GM21717 (cell line): ENCODE results near the gene CAPN9.
"Not testable (repeated sequence)": the region's sequence is repeated elsewhere in the genome, so short reads cannot be mapped to it uniquely, and the experiment has no call there.

Experiments used
- ATAC-seq: cut with Tn5 transposase; IDR thresholded peaks from one replicate; pipeline ENCODE4 v1.9.1; 2021; ENCODE audit warnings: mild to moderate bottlenecking, moderate library complexity; ENCODE audit not compliant: unreplicated experiment

Gene CAPN9

GRCh38 chr1:230747890-230748800 lies 957 bp downstream of the CAPN9 start:
- no peak for ATAC-seq

- no peak for ATAC-seq
These were observed 2.0 kb downstream of the CAPN9 start for GRCh38 chr1:230749150-230749549.

- no peak for ATAC-seq
These were observed 2.4 kb downstream of the CAPN9 start for GRCh38 chr1:230749635-230750034.

GRCh38 chr1:230750576-230750975 lies 3.4 kb downstream of the CAPN9 start:
- ATAC-seq = no peak

DNA sequence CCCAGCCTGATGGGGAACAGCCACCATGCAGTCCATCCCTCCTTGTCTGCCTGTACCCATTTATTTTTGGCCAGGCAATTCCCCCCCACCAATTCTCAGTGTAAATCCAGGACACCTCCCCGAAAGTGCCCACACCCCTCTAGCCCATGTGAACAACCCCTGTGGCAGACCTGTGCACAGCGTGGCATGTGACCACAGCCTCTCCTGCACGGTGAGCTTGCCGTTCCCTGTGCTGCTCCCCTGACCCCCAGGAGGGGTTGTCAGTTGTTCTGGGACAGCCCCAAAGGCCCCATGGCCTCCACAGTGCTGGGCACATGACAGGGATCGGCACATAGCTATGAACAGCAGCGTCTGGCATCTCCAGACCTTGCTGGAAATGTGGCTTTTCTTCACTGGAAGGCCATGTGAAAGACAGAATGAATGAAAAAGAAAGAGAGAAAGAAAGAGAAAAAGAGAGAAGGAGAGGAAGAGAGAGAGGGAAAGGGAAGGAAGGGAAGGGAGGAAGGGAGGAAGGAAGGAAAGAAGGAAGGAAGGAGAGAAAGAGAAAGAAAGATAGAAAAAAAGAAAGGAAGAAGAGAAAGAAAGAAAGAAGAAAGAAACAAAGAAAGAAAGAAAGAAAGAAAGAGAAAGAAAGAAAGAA lies 3.9 kb downstream of the CAPN9 start:
- no peak for ATAC-seq

DNA sequence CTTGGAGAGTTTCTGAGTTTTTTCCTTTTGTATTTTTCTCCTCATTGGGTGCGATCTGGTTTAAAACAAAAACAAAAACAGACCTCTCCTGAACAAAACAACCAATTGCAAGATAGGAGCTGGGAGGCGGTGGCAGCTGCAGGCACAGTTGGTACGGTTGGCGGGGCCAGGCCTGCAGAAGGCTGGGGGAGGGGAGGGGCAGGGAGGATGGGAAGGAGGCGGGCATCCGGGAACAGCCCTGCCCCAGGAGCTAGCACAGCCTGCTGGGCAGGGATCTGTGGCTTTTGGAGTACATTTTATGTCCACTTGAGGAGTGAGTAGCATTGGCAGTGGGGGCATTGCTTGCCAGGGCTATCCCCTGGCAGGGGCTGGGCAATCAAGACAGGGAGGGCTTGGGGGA lies 5.2 kb downstream of the CAPN9 start:
- no peak for ATAC-seq

DNA sequence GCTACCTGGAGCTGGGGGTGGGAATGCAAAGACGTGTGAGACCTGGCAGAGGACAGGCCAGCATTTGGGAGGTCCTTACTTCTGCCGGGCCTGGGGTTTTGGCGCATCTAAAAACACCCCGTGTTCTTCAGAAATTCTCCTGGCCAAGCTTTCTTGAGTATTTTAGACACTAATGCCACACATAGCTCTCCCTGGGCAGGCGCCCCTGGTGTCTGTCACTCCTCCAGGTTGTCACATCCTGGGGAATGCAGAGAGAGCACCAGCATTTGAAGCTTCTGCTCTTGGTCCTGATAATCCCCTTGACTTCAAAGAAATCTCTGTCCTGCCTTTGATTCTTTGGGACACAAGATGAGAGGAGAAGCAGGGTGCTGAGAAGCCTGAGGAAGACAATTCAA lies 6.0 kb downstream of the CAPN9 start:
- ATAC-seq = no peak

DNA sequence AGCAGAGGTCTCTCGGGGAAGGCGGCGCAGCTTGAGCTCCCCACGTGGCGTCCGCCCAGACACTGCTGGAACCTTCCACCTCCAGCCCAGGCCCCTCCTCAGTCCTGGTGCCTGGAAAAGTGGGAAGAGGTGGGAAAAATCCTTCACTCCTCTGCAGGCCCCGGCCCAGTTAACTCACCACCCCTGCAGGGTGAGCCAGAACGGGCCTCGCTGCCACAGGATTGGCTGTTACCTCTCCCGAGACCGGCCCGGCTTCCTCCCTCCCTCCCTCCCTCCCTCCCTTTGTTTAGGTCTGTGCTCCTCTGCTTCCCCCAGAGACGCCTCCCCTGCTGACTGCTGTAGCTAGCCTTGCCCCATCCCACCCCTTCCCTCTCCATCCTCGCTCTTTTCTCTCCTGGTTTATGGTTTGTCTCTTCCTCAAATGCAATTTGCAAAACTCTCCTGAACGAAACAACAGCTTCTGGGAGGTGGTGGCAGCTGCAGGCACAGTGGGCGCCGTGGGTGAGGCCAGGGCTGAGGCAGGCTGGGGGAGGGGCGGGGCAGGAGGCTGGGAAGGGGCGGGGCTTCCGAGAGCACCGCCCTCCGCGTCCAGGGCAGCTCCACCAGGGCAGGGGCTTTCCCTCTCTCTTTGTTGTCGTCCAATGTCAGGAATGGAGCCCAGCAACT lies 6.5 kb downstream of the CAPN9 start:
- no peak for ATAC-seq

DNA sequence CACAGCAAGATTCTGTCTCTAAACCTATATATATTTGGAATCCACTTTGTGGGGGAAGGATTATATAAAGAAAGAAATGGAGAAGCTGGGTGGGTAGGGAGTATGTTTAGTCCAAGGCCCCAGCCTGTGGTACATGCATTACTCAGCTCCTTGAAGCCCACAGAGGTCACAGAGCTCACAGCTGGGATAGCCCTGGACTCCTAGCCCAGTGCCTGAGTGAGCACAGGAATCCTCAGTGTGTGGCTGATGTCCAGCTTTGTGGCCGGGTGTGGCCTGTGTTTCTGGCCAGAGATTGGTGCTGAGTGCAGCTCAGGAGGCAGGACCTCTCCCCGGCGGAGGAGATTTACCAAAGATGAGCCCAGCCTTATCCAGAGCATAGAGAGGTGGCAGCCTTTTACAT lies 7.6 kb downstream of the CAPN9 start:
- ATAC-seq = no peak

GRCh38 chr1:230757856-230758708 lies 10.9 kb downstream of the CAPN9 start:
- ATAC-seq = no peak

DNA sequence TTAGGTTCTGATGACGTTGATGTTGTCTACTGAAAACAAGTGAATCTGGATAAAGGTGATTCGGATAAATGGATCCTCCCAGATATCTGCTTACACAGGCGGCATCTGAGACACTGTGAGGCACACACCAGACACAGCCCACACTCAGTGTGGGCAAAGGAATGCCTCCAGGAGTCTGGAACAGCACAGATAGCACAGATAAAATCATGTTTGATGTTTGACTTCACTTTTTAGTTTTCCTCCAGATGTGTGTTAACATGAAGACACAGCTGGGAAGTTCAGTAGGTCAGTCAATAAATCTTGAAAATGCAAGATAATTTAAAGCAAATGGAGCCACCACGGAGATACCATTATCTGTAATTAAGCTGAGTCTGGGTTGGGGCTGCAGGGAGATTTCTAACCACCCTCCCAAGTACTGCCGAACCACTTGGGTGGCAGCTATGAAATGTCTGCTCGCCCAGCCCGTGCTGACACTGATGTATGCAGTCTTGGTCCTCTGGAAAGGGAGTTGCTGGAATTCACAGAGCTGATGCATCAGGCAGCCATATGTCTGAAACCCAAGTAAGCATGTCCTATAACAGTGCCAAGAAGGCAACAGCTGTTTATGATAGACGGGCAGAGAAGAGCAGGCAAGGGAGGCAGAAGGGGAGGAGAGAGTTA lies 11.7 kb downstream of the CAPN9 start:
- no peak for ATAC-seq

GRCh38 chr1:230759369-230760065 lies 12.3 kb downstream of the CAPN9 start:
- no peak for ATAC-seq

DNA sequence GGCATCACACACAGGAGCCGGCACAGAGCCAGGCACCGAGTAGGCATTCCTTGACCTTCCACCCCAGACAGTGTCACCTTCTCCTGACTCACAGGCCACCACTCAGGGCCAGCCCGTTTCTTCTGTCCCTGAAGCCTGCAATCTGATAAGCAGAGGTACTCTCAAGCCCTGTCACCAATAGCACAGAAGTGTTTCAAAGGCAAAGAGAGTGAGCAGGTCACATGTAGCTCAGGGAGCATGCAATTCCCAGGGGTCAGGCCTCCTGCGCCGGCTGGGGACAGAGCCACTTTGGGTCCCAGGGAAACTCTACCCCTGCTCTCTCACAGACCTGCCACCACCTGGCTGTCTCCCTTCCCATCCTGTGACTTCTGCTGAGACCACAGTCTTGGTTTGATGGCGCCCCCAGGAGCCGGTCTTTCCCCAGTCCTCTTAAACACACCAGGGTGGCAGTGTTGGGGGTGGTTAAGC lies 13.2 kb downstream of the CAPN9 start:
- no peak for ATAC-seq

DNA sequence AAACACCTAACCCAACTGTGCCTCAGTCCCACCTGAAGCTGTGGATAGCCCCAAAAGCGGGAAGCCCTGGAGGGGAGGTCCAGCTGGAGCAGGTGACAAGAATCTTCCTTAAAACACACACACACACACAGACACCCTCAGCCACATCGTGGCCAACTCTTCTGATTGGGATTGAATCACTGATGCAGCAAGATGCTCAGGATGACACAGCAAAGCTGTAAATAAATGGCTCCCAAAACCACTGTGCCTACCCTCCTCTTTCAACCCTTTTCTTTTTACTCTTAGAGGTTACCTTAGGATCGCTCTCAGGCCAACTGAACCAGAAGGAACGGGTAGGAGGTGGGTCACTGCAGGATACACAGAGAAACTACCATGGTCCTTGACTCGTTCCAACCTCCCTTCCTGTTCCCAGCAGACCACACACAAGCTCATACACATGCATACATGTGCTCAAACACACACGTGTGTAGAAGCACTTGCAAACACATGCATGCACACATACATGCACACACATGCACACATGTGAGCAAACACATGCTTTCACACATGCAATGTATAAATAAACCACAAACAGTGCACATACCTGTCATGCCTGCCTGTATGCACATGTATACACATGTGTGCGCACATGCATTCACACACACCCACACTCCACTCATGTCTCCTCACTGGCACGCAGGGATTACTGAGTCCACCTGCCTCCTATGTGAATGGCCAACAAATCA lies 14.4 kb downstream of the CAPN9 start:
- no peak for ATAC-seq

GRCh38 chr1:230763927-230764591 lies 16.9 kb downstream of the CAPN9 start:
- ATAC-seq = no peak

DNA sequence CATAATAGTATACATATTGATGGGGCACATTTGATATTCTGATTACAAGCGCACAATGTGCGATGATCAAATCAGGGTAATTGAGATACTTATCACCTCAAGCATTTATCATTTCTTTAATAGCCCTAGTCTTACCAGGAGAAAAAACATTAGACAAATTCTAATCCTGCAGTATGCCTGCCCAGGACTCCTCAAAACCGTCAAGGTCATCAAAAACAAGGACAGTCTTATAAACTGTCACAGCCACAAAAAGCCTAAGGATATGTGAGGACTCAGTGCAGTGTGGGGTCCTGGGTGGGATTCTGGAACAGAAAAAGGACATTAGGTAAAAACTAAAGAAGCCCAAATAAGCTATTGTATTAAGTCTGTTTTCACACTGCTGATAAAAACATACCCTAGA lies 19.1 kb downstream of the CAPN9 start:
- ATAC-seq = no peak

DNA sequence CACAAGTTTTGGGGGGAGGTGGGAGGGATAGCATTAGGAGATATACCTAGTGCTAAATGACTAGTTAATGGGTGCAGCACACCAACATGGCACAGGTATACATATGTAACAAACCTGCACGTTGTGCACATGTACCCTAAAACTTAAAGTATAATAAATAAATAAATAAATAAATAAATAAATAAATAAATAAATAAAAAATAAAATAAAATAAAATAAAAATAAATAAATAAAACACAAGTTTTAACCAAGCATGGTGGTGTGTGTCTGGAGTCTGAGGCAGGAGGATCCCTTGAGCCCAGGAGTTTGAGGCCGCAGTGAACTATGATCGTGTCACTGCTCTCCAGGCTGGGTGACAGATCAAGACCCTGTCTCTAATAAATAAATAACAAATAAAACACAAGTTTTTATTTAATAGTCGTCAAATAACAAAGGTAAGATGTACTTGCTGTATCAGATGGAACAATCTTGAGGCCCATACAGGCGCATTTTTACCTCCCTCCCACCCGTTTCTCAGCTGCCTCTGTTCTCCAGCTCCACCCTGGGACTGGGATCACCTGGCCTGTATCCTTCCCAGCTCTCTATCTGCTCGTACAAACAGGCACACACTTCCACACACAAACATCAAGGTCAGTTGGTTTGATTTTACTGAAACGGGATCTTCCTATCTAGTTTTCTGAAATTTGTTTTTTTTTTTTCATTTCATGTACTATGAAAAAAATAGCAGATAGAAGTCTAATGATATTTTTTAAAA lies 20.8 kb downstream of the CAPN9 start:
- ATAC-seq = not testable (repeated sequence)
